Suprapubic skin (tissue), 3 donors: Measurements from ENCODE around the gene TVP23B.
"Not testable (repeated sequence)": the region's sequence is repeated elsewhere in the genome, so short reads cannot be mapped to it uniquely, and the experiment has no call there.

Source experiments
- CTCF ChIP-seq, 2 donors: fragments of 200-600 bp in 1 of 2; fragments of 450-650 bp in 1 of 2; sonication (generic) in 1 of 2; IDR thresholded peaks; one replicate each; pipeline ENCODE4 v1.5.1; 2016 to 2019; ENCODE audit warnings: antibody characterized with exemption in 2 of 2, mild to moderate bottlenecking in 1 of 2, moderate library complexity in 1 of 2
- POLR2AphosphoS5 ChIP-seq, 3 donors: sonication (generic); formaldehyde crosslinking; IDR thresholded peaks; one replicate each; pipeline ENCODE4 v1.6.1; 2017; ENCODE audit warnings: antibody characterized with exemption in 3 of 3

- TF ChIP-seq CTCF, POLR2AphosphoS5 (IDR thresholded peaks at IDR 0.05): not testable (repeated sequence)
Measured at GRCh38 chr17:18786890-18787289, 5.9 kb downstream of the TVP23B start.
